Esophagus muscularis mucosa (tissue), 4 donors: Measurements from ENCODE around the gene MAP1LC3B. TPM values are rescaled to one million over a fixed set of nuclear protein-coding genes. Genes with fewer than 3 reads are reported as not detected.

Source experiments
- DNase-seq: peaks from one replicate; pipeline ENCODE4 v3.0.0-alpha.2; 2017; ENCODE audit errors: extremely low spot score
- H3K27ac ChIP-seq, 4 donors: fragments of 200-600 bp; sonication (generic); replicated peaks in 1 of 4; 1 replicate in 3 of 4; 2 replicates in 1 of 4; pipeline ENCODE4 v1.5.1; 2016 to 2019; ENCODE audit warnings: mild to moderate bottlenecking in 1 of 4
- H3K27me3 ChIP-seq, 4 donors: fragments of 200-600 bp; sonication (generic); one replicate each; pipeline versions ENCODE4 v1.5.1 to v1.6.0; 2016 to 2019
- H3K36me3 ChIP-seq, 4 donors: fragments of 200-600 bp; sonication (generic); one replicate each; pipeline ENCODE4 v1.5.1; 2016 to 2019
- H3K4me1 ChIP-seq, 4 donors: fragments of 200-600 bp; sonication (generic); one replicate each; pipeline ENCODE4 v1.5.1; 2016 to 2019
- H3K4me3 ChIP-seq, 4 donors: fragments of 200-600 bp; sonication (generic); 1 replicate in 2 of 4; 2 replicates in 2 of 4; pipeline ENCODE4 v1.5.1; 2016 to 2019; ENCODE audit warnings: mild to moderate bottlenecking in 4 of 4, moderate library complexity in 1 of 4
- H3K9me3 ChIP-seq, 4 donors: fragments of 200-600 bp; sonication (generic); 1 replicate in 3 of 4; 2 replicates in 1 of 4; pipeline ENCODE4 v1.5.1; 2016 to 2019
- CTCF ChIP-seq, 3 experiments: fragments of 200-600 bp in 2 of 3; fragments of 450-650 bp in 1 of 3; sonication (generic) in 2 of 3; IDR thresholded peaks; one replicate each; pipeline ENCODE4 v1.5.1; 2017 to 2019; ENCODE audit warnings: antibody characterized with exemption in 3 of 3, mild to moderate bottlenecking in 2 of 3, moderate library complexity in 1 of 3
- EP300 ChIP-seq: sonication (generic); formaldehyde crosslinking; IDR thresholded peaks from one replicate; pipeline ENCODE4 v1.6.1; 2017; ENCODE audit warnings: antibody characterized with exemption
- POLR2A ChIP-seq: fragments of 450-650 bp; IDR thresholded peaks from one replicate; pipeline ENCODE4 v1.6.1; 2017; ENCODE audit warnings: antibody characterized with exemption, moderate library complexity, mild to moderate bottlenecking, low read depth
- POLR2AphosphoS5 ChIP-seq, 2 donors: sonication (generic); formaldehyde crosslinking; IDR thresholded peaks; one replicate each; pipeline ENCODE4 v1.6.1; 2017; ENCODE audit warnings: antibody characterized with exemption in 2 of 2
- WGBS: methylation state at CpG from one replicate; pipeline ENCODE4 v1.1.5; 2018; 5-methylcytosine and 5-hydroxymethylcytosine counted together
- intact Hi-C: fragments of 100-400 bp; cut with DNase I; formaldehyde crosslinking; loops from one replicate; pipeline ENCODE4 v1.15.1; 2023
- total RNA-seq, 4 donors: library from RNA; depleted of rRNA; stranded (reverse); fragments of >200 nt; gene quantifications; one replicate each; pipeline versions ENCODE4 v1.1.0 to v1.2.1, GENCODE V29; 2016

The MAP1LC3B gene
- total RNA-seq, 4 donors from 2014 or later, result 49.4 to 70.6 (median 57.9) TPM

- H3K27ac ChIP-seq, result no peak overlapping the region
- H3K4me1 ChIP-seq, result peaks cover 0 to 3% (median 1%) of the 10 kb centered on the region in 4 donors
- intact Hi-C loops, result no loop called here
- H3K27me3 ChIP-seq, result no peaks in the 10 kb centered on the region
- TF ChIP-seq POLR2AphosphoS5 (IDR thresholded peaks at IDR 0.05), result no peak
- TF ChIP-seq CTCF (IDR thresholded peaks at IDR 0.05), result no peak
- no peak for TF ChIP-seq EP300
- no peak for TF ChIP-seq POLR2A
- peaks cover 46 to 99% (median 99%) of the 10 kb centered on the region in 4 donors for H3K36me3 ChIP-seq
- 95% methylated on average over 12 of the region's 18 CpGs for WGBS
- no peak for DNase-seq
- H3K4me3 ChIP-seq, result no peak overlapping the region
- H3K9me3 ChIP-seq, result no peaks in the 10 kb centered on the region
These were observed 26.1 kb downstream of the MAP1LC3B start for GRCh38 chr16:87418216-87418615.

DNA sequence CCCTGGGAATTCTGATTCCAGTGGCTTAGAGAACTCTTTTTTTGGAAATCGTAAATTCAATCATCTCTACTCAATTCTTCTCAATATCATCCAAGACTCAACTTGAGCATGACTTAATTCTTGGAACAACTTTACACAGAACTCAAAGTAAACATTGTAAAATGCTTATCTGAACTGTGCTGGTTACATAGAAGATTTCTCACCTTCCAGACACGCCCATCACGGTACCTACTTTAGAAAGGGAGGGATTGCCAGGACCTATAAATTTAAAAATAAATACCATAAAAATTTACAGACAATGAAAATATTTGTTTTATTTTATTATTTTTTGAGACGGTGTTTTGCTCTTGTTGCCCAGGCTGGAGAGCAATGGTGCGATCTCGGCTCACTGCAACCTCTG lies 26.5 kb downstream of the MAP1LC3B start:
- WGBS, result 85% methylated on average over 6 of the region's 6 CpGs
- peaks cover 0 to 3% (median 1%) of the 10 kb centered on the region in 4 donors for H3K4me1 ChIP-seq
- no peak overlapping the region for H3K27ac ChIP-seq
- peaks cover 49 to 99% (median 99%) of the 10 kb centered on the region in 4 donors for H3K36me3 ChIP-seq
- TF ChIP-seq POLR2A, result no peak
- no peak for TF ChIP-seq CTCF (IDR thresholded peaks at IDR 0.05)
- TF ChIP-seq EP300, result no peak
- TF ChIP-seq POLR2AphosphoS5 (IDR thresholded peaks at IDR 0.05), result no peak
- intact Hi-C loops, result no loop called here
- no peaks in the 10 kb centered on the region for H3K27me3 ChIP-seq
- H3K4me3 ChIP-seq, result no peak overlapping the region
- DNase-seq, result no peak
- no peaks in the 10 kb centered on the region for H3K9me3 ChIP-seq

DNA sequence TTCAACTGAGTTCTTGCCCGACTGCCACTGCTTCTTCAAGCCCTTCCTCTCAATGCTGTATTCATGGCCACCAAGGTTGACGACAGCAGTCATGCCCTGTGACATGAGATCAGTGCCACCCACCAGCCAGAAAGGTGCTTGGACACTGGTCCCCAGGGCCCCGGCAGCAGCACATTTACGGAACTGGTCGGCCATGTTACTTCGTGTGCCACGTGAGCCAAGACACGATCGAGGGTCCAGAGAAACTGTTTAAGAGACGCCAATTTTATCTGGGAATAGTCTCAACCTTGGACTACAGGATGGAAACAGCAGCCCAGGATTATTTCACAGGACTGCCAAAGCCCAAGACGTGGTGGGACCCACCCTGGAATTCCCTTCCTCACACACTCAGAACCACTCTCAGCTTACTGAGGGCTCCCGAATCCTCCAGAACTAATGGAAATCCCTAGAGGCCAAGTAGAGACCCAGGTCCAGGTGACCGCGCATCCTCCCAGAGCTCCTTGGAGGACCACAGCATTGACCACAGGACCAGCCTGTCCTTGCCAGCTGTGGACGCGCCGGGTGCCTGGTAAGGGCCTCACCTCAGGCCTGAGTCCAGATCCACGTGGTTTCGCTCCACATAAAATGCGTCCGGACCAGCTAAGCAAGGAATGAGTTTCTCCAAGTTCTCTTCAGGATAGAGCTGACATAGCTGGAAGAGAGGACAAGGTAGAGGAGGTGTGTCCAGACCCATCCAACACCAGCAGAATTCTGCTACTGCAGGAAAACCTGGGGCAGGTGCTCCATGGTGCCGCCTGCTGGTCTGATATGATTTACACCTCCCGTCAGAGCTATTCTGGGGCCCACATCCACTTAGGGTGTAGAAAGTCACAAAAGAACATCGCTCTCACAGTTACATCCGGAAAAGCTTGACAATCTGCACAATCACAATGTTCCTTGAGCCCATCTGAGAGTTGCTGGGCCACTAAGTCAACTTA lies 28.2 kb downstream of the MAP1LC3B start:
- Histone ChIP-seq H3K27me3 (no peaks in the 10 kb centered on the region), H3K9me3 (no peaks in the 10 kb centered on the region), H3K27ac (no peak overlapping the region), H3K4me1 (peaks cover 0 to 3% (median 1%) of the 10 kb centered on the region in 4 donors), H3K4me3 (no peak overlapping the region), H3K36me3 (peaks cover 43 to 93% (median 90%) of the 10 kb centered on the region in 4 donors)
- intact Hi-C loops, result no loop called here
- no peak for DNase-seq
- 91% methylated on average over 14 of the region's 25 CpGs for WGBS
- TF ChIP-seq POLR2A, result no peak
- TF ChIP-seq POLR2AphosphoS5 (IDR thresholded peaks at IDR 0.05), result no peak
- TF ChIP-seq CTCF (IDR thresholded peaks at IDR 0.05), result no peak
- no peak for TF ChIP-seq EP300

DNA sequence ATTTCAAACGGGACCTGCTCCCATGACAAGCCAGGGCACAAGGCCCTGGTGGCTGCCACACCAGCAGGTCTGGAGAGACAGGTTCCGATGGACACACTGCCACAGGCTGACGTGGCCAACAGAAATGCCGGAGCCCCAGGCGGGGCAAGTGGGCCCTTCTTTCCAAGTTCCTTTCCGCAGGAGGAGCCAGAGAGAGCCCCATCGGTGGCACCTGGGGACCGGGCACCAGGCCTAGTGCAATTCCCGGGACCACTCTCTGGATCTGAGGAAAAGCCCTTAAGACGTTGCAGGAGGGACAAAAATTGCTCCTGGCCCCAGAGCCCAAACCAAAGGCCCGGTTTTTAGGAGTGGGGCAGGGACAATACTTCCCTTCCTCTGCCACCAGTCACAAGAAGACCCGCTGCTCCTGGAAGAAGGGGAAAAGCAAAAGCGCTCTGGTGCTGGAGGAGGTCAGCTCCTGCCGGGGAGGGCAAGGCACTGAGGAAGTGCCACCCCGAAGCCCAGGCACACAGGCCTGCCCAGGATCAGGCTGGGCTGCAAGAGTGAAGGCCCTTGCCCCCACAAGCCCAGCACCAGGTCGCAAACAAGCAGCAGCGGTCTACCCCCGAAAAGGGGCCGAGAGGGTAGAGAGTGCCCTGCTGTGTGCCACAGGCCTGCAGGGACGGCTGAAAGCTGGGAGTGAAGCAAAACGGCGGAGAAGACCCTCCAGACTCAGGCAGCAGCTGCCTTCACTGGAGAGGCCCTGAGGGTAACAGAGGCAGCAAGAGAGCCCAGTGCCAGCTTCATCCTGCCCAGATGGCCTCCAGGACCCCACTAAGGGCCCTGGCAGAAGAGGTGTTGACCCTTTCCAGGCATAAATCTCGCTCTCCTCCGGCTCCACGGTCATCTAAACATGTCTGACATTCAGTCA lies 29.1 kb downstream of the MAP1LC3B start:
- Histone ChIP-seq H3K27me3 (no peaks in the 10 kb centered on the region), H3K9me3 (no peaks in the 10 kb centered on the region), H3K27ac (no peak overlapping the region), H3K4me3 (no peak overlapping the region), H3K4me1 (peaks cover 0 to 7% (median 4%) of the 10 kb centered on the region in 4 donors), H3K36me3 (peaks cover 39 to 89% (median 81%) of the 10 kb centered on the region in 4 donors)
- intact Hi-C loops, result no loop called here
- no peak for DNase-seq
- 95% methylated on average over 23 of the region's 25 CpGs for WGBS
- no peak for TF ChIP-seq POLR2AphosphoS5 (IDR thresholded peaks at IDR 0.05)
- TF ChIP-seq CTCF (IDR thresholded peaks at IDR 0.05), result no peak
- TF ChIP-seq POLR2A, result no peak
- TF ChIP-seq EP300, result no peak
